GM19035 (cell line): Measurements from ENCODE around the gene CRYL1.

ENCODE experiments used
- ATAC-seq: cut with Tn5 transposase; IDR thresholded peaks from one replicate; pipeline ENCODE4 v1.9.1; 2021; ENCODE audit not compliant: unreplicated experiment

Gene CRYL1

DNA sequence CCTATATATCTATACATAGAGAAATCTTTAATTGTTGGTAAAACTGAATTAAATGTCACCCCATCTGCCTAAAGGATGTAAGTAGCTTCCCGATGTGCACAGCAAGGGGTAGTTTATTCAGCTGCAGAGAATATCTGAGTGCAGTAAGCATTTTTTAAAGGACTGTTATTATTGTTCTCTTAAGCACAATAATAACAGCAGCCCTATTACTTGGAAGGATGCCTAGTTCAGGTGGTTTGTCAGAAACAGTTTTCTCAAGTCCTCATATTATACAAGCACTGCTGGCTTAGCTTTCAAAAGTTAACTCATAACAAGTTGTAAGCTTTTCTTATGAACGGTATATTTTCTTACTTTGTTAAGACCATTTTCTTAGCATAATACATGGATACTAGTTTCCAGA is 142.6 kb downstream of the CRYL1 start:
- no peak for ATAC-seq

GRCh38 chr13:20381401-20381800 is 144.3 kb downstream of the CRYL1 start:
- ATAC-seq, result no peak

DNA sequence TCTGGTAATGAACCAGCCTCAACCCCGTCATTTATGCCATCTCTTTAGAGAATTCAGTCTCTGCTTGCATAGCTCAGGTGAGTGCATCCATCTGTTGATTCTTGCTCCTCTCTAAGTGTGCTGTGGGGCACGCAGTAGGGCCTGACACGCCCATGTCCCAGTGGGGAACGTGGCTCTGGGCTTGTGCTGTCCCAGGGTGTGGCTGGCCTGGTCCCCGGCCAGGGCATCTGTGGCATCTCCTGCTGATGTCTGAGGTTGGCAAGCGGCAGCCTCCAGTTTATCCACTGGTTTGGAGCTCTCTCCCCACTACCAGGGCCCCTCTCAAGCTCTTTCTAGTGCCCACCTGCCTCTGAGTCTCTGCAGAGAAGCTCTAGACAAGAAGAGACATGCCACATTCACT is 146.9 kb downstream of the CRYL1 start:
- ATAC-seq, result no peak

DNA sequence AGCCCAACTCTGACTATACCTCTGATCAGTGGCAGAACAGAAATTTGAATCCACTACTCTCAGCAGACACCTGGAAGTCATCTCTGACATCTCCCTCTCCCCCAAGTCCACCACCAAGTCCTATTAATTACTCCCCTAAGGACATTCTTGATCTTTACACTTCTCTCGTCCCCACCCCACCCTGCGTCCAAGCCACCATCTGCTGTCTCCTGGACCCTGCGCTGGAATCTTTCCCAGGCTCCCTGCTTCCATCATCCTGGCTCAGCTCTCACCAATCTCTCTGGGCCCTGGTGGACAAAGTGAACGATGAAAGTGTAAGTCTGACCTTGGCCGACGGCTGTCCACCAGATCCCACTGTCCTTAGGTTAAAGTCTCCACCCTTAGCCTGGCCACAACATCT is 147.9 kb downstream of the CRYL1 start:
- ATAC-seq, result no peak

DNA sequence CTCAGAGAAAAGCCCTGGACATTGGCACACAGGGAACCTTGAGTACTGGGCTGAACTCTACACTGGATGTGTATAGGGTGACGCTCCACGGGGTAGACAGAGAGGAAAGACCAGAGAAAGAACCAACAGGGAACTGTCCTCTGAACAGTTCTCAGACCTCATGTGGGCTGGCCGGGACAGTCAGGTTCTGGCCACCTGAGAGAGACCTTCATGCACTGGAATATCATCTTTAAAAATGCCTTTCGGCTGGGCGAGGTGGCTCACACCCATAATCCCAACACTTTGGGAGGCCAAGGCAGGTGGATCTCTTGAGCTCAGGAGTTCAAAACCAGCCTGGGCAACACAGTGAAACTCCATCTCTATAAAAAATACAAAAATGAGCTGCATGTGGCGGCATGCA is 149.8 kb downstream of the CRYL1 start:
- no peak for ATAC-seq

DNA sequence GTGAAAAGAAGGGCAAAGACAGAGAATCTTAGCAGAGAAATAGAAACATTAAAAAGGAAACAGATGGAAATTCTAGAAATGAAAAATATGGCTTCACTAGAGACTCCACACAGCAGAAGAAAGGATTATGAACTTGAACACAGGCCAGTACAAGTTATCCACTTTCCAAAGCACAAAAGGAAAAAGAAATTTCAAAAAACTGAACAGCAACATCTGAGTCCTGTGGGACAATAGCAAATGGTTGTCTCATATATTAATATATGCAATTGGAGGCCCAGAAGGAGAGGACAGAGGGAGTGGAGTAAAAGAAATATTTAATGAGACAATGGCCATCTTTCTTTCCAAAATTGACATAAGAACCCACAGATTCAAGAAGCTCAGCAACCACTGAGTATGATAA is 151.8 kb downstream of the CRYL1 start:
- no peak for ATAC-seq

DNA sequence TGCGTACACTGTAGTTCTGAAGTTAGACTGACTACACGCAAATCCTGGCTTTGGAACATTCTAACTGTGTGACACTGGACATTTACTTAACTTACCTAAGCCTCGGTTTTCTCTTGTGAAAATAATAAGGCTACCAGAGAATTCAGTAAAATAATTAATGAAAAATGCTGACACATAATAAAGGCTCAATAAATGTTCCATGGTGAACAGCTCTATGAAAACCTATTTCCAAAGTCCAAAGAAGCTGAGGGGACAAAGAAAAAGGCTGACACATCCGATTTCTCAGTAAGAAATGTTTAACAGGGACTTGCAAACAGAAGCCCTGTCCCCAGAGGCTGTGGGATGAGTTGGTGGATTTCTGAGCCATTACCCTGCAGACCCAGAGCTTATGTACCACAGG is 153.8 kb downstream of the CRYL1 start:
- no peak for ATAC-seq

DNA sequence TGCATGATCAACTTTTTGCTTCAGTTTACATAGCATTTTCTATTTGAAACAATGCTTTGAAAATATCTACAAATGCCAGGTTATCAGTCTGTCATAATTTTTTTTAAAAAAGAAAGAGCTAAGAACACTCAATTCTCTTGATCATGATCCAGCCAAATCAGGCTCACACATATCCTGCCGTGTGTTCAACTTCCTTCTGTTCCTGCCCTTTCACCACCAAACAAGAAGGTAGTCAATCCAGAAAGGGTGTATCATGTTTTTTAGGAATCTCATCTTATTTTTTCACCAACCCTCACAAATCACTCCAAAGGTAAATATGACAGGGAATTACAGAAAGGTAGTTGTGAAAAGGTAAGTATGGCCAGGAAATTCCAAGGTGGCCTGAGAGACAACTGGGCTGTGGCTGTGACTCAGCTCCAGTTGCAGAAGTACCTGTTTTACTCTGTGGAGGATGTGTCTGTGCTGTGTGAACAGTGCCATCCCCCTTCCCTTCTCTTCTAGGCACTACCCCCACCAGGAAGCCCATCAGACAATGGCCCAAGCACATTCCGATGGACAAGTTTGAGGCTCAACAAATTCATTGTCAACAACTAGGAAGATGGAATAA is 154.7 kb downstream of the CRYL1 start:
- no peak for ATAC-seq

DNA sequence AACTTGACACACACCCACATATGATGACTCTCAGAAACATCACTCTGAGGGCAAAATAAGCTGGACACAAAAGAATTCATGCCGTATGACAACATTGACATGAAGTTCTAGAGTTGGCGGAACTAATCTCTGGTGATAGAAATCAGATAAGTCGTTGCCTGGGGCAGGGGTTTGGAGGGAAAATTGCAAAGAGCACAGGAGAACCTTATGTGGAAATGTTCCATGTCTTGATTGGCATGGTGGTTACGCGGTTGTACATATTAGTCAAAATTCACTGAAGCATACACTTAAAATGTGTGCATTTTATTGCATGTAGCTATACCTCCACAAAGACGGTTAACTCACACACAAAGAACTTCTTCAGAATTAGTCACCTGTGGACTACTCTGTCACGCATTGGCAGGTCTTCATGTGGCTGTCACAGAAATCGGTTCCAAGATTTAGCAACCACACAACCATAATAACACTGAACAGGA is 155.7 kb downstream of the CRYL1 start:
- no peak for ATAC-seq

- no peak for ATAC-seq
These were observed 159.6 kb downstream of the CRYL1 start for GRCh38 chr13:20366056-20366455.

DNA sequence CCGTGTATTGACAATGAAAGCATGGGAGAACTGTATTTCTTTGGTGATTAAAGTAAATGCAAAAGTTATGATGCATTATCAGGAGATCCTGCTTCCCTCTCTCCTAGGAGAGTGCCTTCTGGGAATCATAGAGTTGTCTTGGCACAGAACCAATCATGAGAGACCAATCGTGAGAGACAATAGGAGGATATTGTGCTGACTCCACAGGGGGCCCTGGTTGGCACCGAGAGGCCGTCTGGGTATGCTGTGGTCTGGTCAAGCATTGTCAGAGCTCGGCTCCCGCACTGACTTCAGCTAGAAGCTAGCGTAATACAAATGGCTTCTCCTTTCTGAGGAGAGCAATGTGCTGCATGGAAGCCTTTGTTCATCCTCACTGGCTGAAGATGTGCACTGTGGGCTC is 162.1 kb downstream of the CRYL1 start:
- ATAC-seq, result no peak

- no peak for ATAC-seq
These were observed 162.5 kb downstream of the CRYL1 start for GRCh38 chr13:20363172-20363571.

DNA sequence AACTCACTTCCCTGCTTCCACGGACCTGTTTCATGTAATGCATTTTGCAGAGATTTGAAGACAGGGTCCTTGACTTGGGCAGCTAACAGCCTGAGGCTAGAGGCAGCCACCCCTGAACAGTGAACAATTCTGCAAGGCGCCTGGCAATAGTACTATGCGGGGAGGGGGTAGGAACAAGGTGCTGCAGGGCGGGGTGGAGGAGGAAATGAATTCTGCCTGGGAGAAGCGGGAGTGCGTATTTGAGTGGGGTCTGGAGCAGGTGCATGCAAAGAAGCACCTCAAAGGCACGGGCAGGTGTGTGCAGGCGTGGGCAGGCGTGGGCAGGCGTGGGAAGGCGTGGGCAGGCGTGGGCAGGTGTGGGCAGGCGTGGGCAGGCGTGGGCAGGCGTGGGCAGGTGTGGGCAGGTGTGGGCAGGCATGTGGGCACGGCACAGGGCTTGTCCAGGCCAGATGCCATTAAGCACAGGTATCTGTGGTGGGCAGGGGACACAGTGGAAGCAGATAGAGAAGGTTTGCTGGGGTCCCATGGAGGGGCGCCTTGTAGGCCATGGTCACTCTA is 163.1 kb downstream of the CRYL1 start:
- no peak for ATAC-seq

DNA sequence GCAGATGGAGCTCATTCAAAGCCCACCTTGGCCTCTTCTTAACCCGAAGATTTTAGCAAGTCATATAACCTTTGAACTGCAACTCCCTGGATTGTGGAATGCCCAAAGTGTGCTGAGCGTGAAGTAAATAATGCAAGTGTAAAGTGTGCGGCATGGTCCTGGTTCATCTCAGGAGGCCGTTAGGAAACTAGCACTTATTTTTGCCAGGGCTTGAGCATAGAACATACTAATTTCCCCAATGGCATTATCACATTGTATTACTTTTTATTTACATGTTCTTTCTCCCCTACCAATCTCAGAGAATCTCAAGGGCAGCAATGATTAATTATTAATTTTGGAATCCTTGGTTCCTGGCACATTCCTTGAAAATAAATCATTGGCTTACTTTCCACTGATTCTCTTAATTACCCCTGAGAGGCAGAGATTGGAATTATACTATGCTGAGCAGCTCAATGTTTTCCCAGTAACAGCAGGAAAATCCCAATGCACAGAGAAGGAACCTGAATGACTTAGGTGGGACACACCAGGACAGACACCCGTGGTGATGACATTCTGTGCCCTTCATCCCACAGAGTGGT is 164.7 kb downstream of the CRYL1 start:
- no peak for ATAC-seq

DNA sequence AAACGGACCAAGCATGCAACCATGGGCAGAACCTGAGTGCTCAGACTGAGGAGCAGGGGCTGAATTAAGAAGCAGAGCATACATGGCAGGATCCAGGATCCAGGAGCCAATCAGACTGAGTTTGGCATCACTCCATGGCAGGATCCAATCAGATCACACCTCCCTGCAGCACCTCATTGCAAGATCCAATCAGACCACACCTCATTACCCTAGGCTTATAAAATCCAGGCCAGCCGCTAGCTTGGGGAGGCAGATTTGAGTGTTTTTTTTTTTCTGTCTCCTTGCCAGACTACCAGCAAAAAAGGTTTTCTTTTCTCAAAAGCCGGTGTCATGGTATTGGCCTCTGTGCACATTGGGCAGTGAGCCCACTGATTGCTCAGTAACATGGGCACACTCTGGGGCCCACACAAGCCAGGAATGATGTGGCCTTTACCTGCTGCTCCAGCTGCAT is 165.6 kb downstream of the CRYL1 start:
- ATAC-seq, result no peak

DNA sequence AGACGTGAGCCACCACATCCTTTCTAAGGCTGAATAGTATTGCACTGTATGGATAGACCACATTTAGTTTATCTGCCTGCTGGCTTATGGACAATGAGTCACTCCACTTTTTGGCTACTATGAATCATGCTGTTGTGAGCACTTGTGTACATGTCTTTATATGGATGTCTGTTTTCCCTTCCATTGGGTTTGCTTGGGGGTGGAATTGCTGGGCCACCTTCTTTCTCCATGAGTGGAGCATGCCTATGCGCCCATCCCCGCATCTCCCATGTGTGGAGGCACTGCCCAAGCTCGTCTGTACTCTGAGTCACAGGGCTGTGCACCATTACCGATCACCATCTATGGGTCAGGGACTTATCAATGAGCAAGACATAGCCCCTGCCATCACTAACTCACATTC is 166.3 kb downstream of the CRYL1 start:
- ATAC-seq, result no peak

DNA sequence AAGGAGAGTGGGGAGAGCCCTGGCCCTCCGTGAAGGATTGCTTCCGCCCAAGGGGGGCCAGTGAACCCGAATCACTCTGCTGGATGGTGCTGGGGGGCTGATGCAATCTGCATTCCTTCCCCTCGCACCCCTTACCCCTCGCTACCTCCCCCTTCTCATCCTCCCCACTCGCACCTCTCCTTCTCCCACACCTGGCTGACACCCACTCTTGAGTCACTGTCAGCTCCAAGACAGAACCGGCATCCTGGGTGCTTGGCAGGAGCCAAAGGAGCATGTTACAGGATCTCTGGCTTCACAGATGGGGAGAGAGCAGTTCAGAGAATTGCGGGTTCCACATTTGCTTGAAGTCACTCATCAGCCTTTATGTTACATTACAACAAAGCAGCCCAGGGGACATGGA is 167.6 kb downstream of the CRYL1 start:
- no peak for ATAC-seq

- no peak for ATAC-seq
These were observed 169.2 kb downstream of the CRYL1 start for GRCh38 chr13:20356444-20356843.

GRCh38 chr13:20354722-20355121 is 170.9 kb downstream of the CRYL1 start:
- no peak for ATAC-seq

GRCh38 chr13:20353973-20354372 is 171.7 kb downstream of the CRYL1 start:
- no peak for ATAC-seq
